DMS53 treated with DMSO at 0.1 percent for 48 hours (cell line): Measurements from ENCODE around the gene ANAPC5.
"Not testable (repeated sequence)": the region's sequence is repeated elsewhere in the genome, so short reads cannot be mapped to it uniquely, and the experiment has no call there.

Experiments
- DNase-seq: peaks from one replicate; lab custom pipeline; 2025; ENCODE audit not compliant: unreplicated experiment; lab: John Stamatoyannopoulos, UW

The ANAPC5 gene

GRCh38 chr12:121288158-121288845, 63.9 kb downstream of the ANAPC5 start:
- no peak for DNase-seq

- no peak for DNase-seq
Observed at GRCh38 chr12:121287267-121287954, 64.8 kb downstream of the ANAPC5 start.

- DNase-seq, result no peak
Observed at GRCh38 chr12:121285856-121286255, 66.4 kb downstream of the ANAPC5 start.

- DNase-seq, result no peak
Observed at GRCh38 chr12:121284551-121285390, 67.4 kb downstream of the ANAPC5 start.

GRCh38 chr12:121283841-121284240, 68.4 kb downstream of the ANAPC5 start:
- no peak for DNase-seq

GRCh38 chr12:121283388-121283787, 68.8 kb downstream of the ANAPC5 start:
- DNase-seq, result no peak

- DNase-seq, result not testable (repeated sequence)
Observed at GRCh38 chr12:121282910-121283309, 69.3 kb downstream of the ANAPC5 start.

GRCh38 chr12:121282072-121282742, 70.0 kb downstream of the ANAPC5 start:
- no peak for DNase-seq

GRCh38 chr12:121281116-121281515, 71.1 kb downstream of the ANAPC5 start:
- DNase-seq, result not testable (repeated sequence)

- DNase-seq, result not testable (repeated sequence)
Observed at GRCh38 chr12:121280531-121280930, 71.7 kb downstream of the ANAPC5 start.

GRCh38 chr12:121279507-121279915, 72.7 kb downstream of the ANAPC5 start:
- DNase-seq, result no peak

GRCh38 chr12:121279071-121279375, 73.2 kb downstream of the ANAPC5 start:
- no peak for DNase-seq

GRCh38 chr12:121278169-121279070, 73.8 kb downstream of the ANAPC5 start:
- no peak for DNase-seq

GRCh38 chr12:121277374-121277759, 74.8 kb downstream of the ANAPC5 start:
- no peak for DNase-seq

GRCh38 chr12:121274036-121274763, 78.0 kb downstream of the ANAPC5 start:
- no peak for DNase-seq

GRCh38 chr12:121273364-121273896, 78.8 kb downstream of the ANAPC5 start:
- no peak for DNase-seq

- no peak for DNase-seq
Observed at GRCh38 chr12:121267822-121268221, 84.4 kb downstream of the ANAPC5 start.

GRCh38 chr12:121264951-121265515, 87.2 kb downstream of the ANAPC5 start:
- DNase-seq, result no peak

GRCh38 chr12:121264135-121264534, 88.1 kb downstream of the ANAPC5 start:
- DNase-seq, result no peak
